Liver (tissue), 9 donors: Measurements from ENCODE around the gene RAB11FIP3. TPM values are rescaled to one million over a fixed set of nuclear protein-coding genes. Genes with fewer than 3 reads are reported as not detected.

Experiments used
- DNase-seq: peaks from one replicate; pipeline ENCODE4 v3.0.0-alpha.2; 2017; ENCODE audit warnings: low spot score
- H3K27ac ChIP-seq, 2 donors: one replicate each; pipeline ENCODE4 v1.7.0; 2013; ENCODE audit warnings: inconsistent platforms in 2 of 2, low read length in 2 of 2, control low read depth in 1 of 2, low read depth in 1 of 2, mild to moderate bottlenecking in 1 of 2
- H3K27me3 ChIP-seq, 4 donors: one replicate each; pipeline versions ENCODE4 v1.6.1 to v1.7.0; 2013; ENCODE audit warnings: low read length in 3 of 4, inconsistent platforms in 1 of 4, mild to moderate bottlenecking in 1 of 4, moderate library complexity in 1 of 4; ENCODE audit not compliant: control insufficient read depth in 4 of 4, insufficient read depth in 4 of 4
- H3K36me3 ChIP-seq, 4 donors: one replicate each; pipeline versions ENCODE4 v1.6.1 to v1.7.0; 2013; ENCODE audit warnings: low read length in 3 of 4, mild to moderate bottlenecking in 3 of 4, low read depth in 1 of 4, moderate library complexity in 1 of 4; ENCODE audit not compliant: control insufficient read depth in 4 of 4, insufficient read depth in 3 of 4
- H3K4me1 ChIP-seq, 4 donors: one replicate each; pipeline versions ENCODE4 v1.6.1 to v1.7.0; 2013; ENCODE audit warnings: low read length in 3 of 4, mild to moderate bottlenecking in 3 of 4, moderate library complexity in 1 of 4; ENCODE audit not compliant: control insufficient read depth in 4 of 4, insufficient read depth in 4 of 4
- H3K4me3 ChIP-seq, 3 donors: one replicate each; pipeline versions ENCODE4 v1.6.1 to v1.7.0; 2013; ENCODE audit warnings: low read length in 3 of 3, control low read depth in 1 of 3, low read depth in 1 of 3, mild to moderate bottlenecking in 1 of 3
- H3K9ac ChIP-seq, 2 donors: one replicate each; pipeline ENCODE4 v1.7.0; 2013; ENCODE audit warnings: low read length in 2 of 2, mild to moderate bottlenecking in 2 of 2, moderate library complexity in 2 of 2, control low read depth in 1 of 2, low read depth in 1 of 2
- H3K9me3 ChIP-seq, 4 donors: one replicate each; pipeline versions ENCODE4 v1.6.1 to v1.7.0; 2013; ENCODE audit warnings: low read length in 3 of 4; ENCODE audit not compliant: control insufficient read depth in 4 of 4
- ATF3 ChIP-seq: IDR thresholded peaks from 2 replicates; pipeline ENCODE4 v1.6.1; 2016; ENCODE audit warnings: antibody characterized with exemption
- CTCF ChIP-seq: fragments of 150-350 bp; IDR thresholded peaks from 2 replicates; pipeline ENCODE4 v1.5.1; 2017; ENCODE audit warnings: improper control_type of control experiment, low read depth, low read length; ENCODE audit not compliant: missing input control
- EGR1 ChIP-seq, 2 donors: IDR thresholded peaks; 2 replicates each; pipeline ENCODE4 v1.6.1; 2016 to 2018; ENCODE audit warnings: antibody characterized with exemption in 2 of 2, low read depth in 2 of 2
- FOXA1 ChIP-seq: IDR thresholded peaks from 2 replicates; pipeline ENCODE4 v1.6.1; 2016; ENCODE audit warnings: antibody characterized with exemption
- FOXA2 ChIP-seq: IDR thresholded peaks from 2 replicates; pipeline ENCODE4 v1.6.1; 2016; ENCODE audit warnings: antibody characterized with exemption
- GABPA ChIP-seq, 2 donors: IDR thresholded peaks in 1 of 2; conservative IDR thresholded peaks in 1 of 2; 2 replicates each; pipeline ENCODE4 v1.6.1; 2016; ENCODE audit warnings: antibody characterized with exemption in 2 of 2, mild to moderate bottlenecking in 1 of 2, moderate library complexity in 1 of 2
- HNF4A ChIP-seq, 2 donors: conservative IDR thresholded peaks; 2 replicates each; pipeline ENCODE4 v1.6.1; 2016; ENCODE audit warnings: antibody characterized with exemption in 2 of 2, mild to moderate bottlenecking in 2 of 2
- HNF4G ChIP-seq: IDR thresholded peaks from 2 replicates; pipeline ENCODE4 v1.6.1; 2016; ENCODE audit warnings: antibody characterized with exemption
- JUND ChIP-seq, 2 donors: IDR thresholded peaks; 2 replicates each; pipeline ENCODE4 v1.6.1; 2016; ENCODE audit warnings: antibody characterized with exemption in 2 of 2
- MAX ChIP-seq: IDR thresholded peaks from 2 replicates; pipeline ENCODE4 v1.6.1; 2016; ENCODE audit warnings: antibody characterized with exemption
- NR2F2 ChIP-seq: IDR thresholded peaks from 2 replicates; pipeline ENCODE4 v1.6.1; 2016; ENCODE audit warnings: antibody characterized with exemption
- RAD21 ChIP-seq, 2 donors: IDR thresholded peaks; 2 replicates each; pipeline ENCODE4 v1.6.1; 2016; ENCODE audit warnings: antibody characterized with exemption in 2 of 2, mild to moderate bottlenecking in 2 of 2
- REST ChIP-seq: IDR thresholded peaks from 2 replicates; pipeline ENCODE4 v1.6.1; 2016; ENCODE audit warnings: antibody characterized with exemption, mild to moderate bottlenecking
- RXRA ChIP-seq, 2 donors: IDR thresholded peaks; 2 replicates each; pipeline ENCODE4 v1.6.1; 2017 to 2018; ENCODE audit warnings: antibody characterized with exemption in 2 of 2, mild to moderate bottlenecking in 1 of 2
- SP1 ChIP-seq: IDR thresholded peaks from 2 replicates; pipeline ENCODE4 v1.6.1; 2018; ENCODE audit warnings: antibody characterized with exemption, mild to moderate bottlenecking
- TAF1 ChIP-seq: conservative IDR thresholded peaks from 2 replicates; pipeline ENCODE4 v1.6.1; 2016; ENCODE audit warnings: antibody characterized with exemption, mild to moderate bottlenecking
- YY1 ChIP-seq: IDR thresholded peaks from 2 replicates; pipeline ENCODE4 v1.6.1; 2016; ENCODE audit warnings: antibody characterized with exemption, mild to moderate bottlenecking
- ZBTB33 ChIP-seq: IDR thresholded peaks from 2 replicates; pipeline ENCODE4 v1.6.1; 2016; ENCODE audit warnings: antibody characterized with exemption
- WGBS: extraction: QIAGEN DNeasy Blood & Tissue Kit; methylation state at CpG from one replicate; pipeline ENCODE4 v1.1.7; 2013; 5-methylcytosine and 5-hydroxymethylcytosine counted together
- polyA plus RNA-seq, 2 donors: library from polyadenylated mRNA; stranded (reverse) in 1 of 2; unstranded in 1 of 2; fragments of 200-250 nt in 1 of 2; fragments of >200 nt in 1 of 2; fragmentation: Nextera tagmentation in 1 of 2; extraction: Ambion mirVana in 1 of 2; gene quantifications; one replicate each; pipeline versions ENCODE4 v1.2.1 to v1.2.3, GENCODE V29; 2013 to 2015
- total RNA-seq, 2 donors: library from RNA; depleted of rRNA; stranded (reverse); fragments of >200 nt; gene quantifications; one replicate each; pipeline ENCODE4 v1.2.3, GENCODE V29; 2014
- donor health status: healthy.
- donor health status: healthy.
- donor health status: healthy.
- donor health status: healthy.
- donor health status: healthy.

RAB11FIP3 gene
- total and polyA plus RNA-seq, 4 donors: 3.5 to 29.4 (median 15.7) TPM

GRCh38 chr16:378821-379182 lies 46.6 kb upstream of the RAB11FIP3 start:
- no peak overlapping the region for H3K27ac ChIP-seq
- WGBS: 78% methylated on average over 14 of the region's 14 CpGs
- peaks cover 0 to 23% (median 13%) of the 10 kb centered on the region in 4 donors for H3K36me3 ChIP-seq
- H3K27me3 ChIP-seq: no peaks in the 10 kb centered on the region
- TF ChIP-seq YY1 (no peak), TAF1 (no peak), REST (no peak), HNF4G (no peak), FOXA2 (no peak)
- no peak overlapping the region for H3K9ac ChIP-seq
- H3K4me3 ChIP-seq: no peak overlapping the region
- no peak for DNase-seq
- peaks cover 0 to 26% (median 15%) of the 10 kb centered on the region in 4 donors for H3K4me1 ChIP-seq
- no peaks in the 10 kb centered on the region for H3K9me3 ChIP-seq

GRCh38 chr16:379183-379960 lies 46.1 kb upstream of the RAB11FIP3 start:
- Histone ChIP-seq H3K4me1 (peaks cover 0 to 26% (median 15%) of the 10 kb centered on the region in 4 donors), H3K27ac (no peak overlapping the region), H3K36me3 (peaks cover 0 to 18% (median 11%) of the 10 kb centered on the region in 4 donors), H3K9ac (no peak overlapping the region), H3K4me3 (no peak overlapping the region), H3K27me3 (no peaks in the 10 kb centered on the region), H3K9me3 (no peaks in the 10 kb centered on the region)
- TF ChIP-seq FOXA2 (no peak), MAX (no peak), HNF4A (conservative IDR thresholded peaks at IDR 0.05) (no peak), SP1 (no peak), RXRA (IDR thresholded peaks at IDR 0.05) (no peak), RAD21 (IDR thresholded peaks at IDR 0.05) (no peak), HNF4G (no peak)
- DNase-seq: no peak
- 84% methylated on average over 16 of the region's 16 CpGs for WGBS

- Histone ChIP-seq H3K27ac (no peak overlapping the region), H3K36me3 (peaks cover 0 to 13% (median 5%) of the 10 kb centered on the region in 4 donors), H3K9ac (no peak overlapping the region), H3K27me3 (no peaks in the 10 kb centered on the region), H3K4me1 (peaks cover 0 to 26% (median 15%) of the 10 kb centered on the region in 4 donors), H3K4me3 (peak overlapping the region in 1 of 3 donors; percentile 80), H3K9me3 (no peaks in the 10 kb centered on the region)
- WGBS: 82% methylated on average over 27 of the region's 27 CpGs
- DNase-seq: no peak
- TF ChIP-seq TAF1 (no peak), HNF4G (no peak), RAD21 (IDR thresholded peaks at IDR 0.05) (no peak), NR2F2 (no peak), SP1 (no peak), EGR1 (IDR thresholded peaks at IDR 0.05; ENCODE audit: low read depth in 2 of 2) (no peak), FOXA1 (no peak), GABPA (IDR thresholded peaks at IDR 0.05 in 1 of 2, conservative IDR thresholded peaks at IDR 0.05 in 1 of 2) (no peak), HNF4A (conservative IDR thresholded peaks at IDR 0.05) (no peak), CTCF (no peak), JUND (IDR thresholded peaks at IDR 0.05) (no peak), ATF3 (no peak), MAX (no peak), ZBTB33 (no peak), YY1 (no peak), RXRA (IDR thresholded peaks at IDR 0.05) (no peak)
Measured at GRCh38 chr16:379961-380761, 45.3 kb upstream of the RAB11FIP3 start.
